Activated CD4-positive, alpha-beta T cell treated with anti-CD3 and anti-CD28 coated beads, Interleukin-2, amount 10 ng/mL, durations not matched to agents 7 days and 5 days (primary cell): ENCODE measurements around the gene MSH5. TPM values are rescaled to one million over a fixed set of nuclear protein-coding genes. Genes with fewer than 3 reads are reported as not detected.

Experiments used
- CTCF ChIA-PET: fragments of 350-600 bp; sonication (Branson Sonifier 250); formaldehyde crosslinking; loops from one replicate; lab custom pipeline; 2021; ENCODE audit warnings: antibody characterized with exemption; lab: Charles Lee
- POLR2A ChIA-PET: fragments of 350-600 bp; sonication (Branson Sonifier 250); formaldehyde crosslinking; loops from one replicate; lab custom pipeline; 2021; ENCODE audit warnings: antibody characterized with exemption; lab: Charles Lee
- DNase-seq: peaks from one replicate; pipeline ENCODE4 v3.0.0-alpha.2; 2020
- H3K27ac Mint-ChIP-seq: one replicate; pipeline ENCODE4 v1.8.0; 2021; ENCODE audit warnings: mild to moderate bottlenecking, moderate library complexity, mixed read lengths
- H3K27me3 Mint-ChIP-seq: one replicate; pipeline ENCODE4 v1.8.0; 2021; ENCODE audit warnings: mixed read lengths
- H3K36me3 Mint-ChIP-seq: one replicate; pipeline ENCODE4 v1.8.0; 2021; ENCODE audit warnings: low read depth, mixed read lengths
- H3K4me1 Mint-ChIP-seq: one replicate; pipeline ENCODE4 v1.8.0; 2021; ENCODE audit warnings: mixed read lengths
- H3K4me3 Mint-ChIP-seq: one replicate; pipeline ENCODE4 v1.8.0; 2021; ENCODE audit warnings: mild to moderate bottlenecking, moderate library complexity, mixed read lengths
- H3K9me3 Mint-ChIP-seq: one replicate; pipeline ENCODE4 v1.8.0; 2021; ENCODE audit warnings: mixed read lengths
- total RNA-seq, 2 experiments: library from RNA; stranded (reverse); gene quantifications; one replicate each; pipeline ENCODE4 v1.2.3, GENCODE V29; 2021

The MSH5 gene
- total RNA-seq, 2 experiments from 2014 or later: 56.1 to 58.0 TPM

- no peak for DNase-seq
- Mint-ChIP-seq H3K27me3 (no peaks in the 10 kb centered on the region), H3K27ac (no peak overlapping the region), H3K36me3 (peaks cover 11% of the 10 kb centered on the region), H3K9me3 (no peaks in the 10 kb centered on the region), H3K4me1 (no peaks in the 10 kb centered on the region), H3K4me3 (no peak overlapping the region)
- ChIA-PET POLR2A (no interaction called here), CTCF (interaction anchor here (0.6 to 2.3 kb wide), 4 partner anchors 13 to 476 kb away, joined by 3 to 8 read pairs (median 4); no protein-coding TSS in a partner anchor)
Measured at GRCh38 chr6:31750411-31751022, 10.7 kb downstream of the MSH5 start.

GRCh38 chr6:31752739-31753319 lies 13.0 kb downstream of the MSH5 start:
- POLR2A ChIA-PET: interaction anchor here (0.6 kb wide), 1 partner anchor 75 kb away, joined by 4 read pairs; no protein-coding TSS in a partner anchor
- no peaks in the 10 kb centered on the region for H3K9me3 Mint-ChIP-seq
- peaks cover 5% of the 10 kb centered on the region for H3K36me3 Mint-ChIP-seq
- H3K27me3 Mint-ChIP-seq: no peaks in the 10 kb centered on the region
- H3K27ac Mint-ChIP-seq: no peak overlapping the region
- no peak for DNase-seq
- H3K4me3 Mint-ChIP-seq: no peak overlapping the region
- no peaks in the 10 kb centered on the region for H3K4me1 Mint-ChIP-seq
- CTCF ChIA-PET: interaction anchor here (0.5 to 1.8 kb wide), 5 partner anchors 18 to 78 kb away, joined by 3 to 10 read pairs (median 4); no protein-coding TSS in a partner anchor

GRCh38 chr6:31758281-31758680 lies 18.5 kb downstream of the MSH5 start:
- CTCF ChIA-PET: interaction anchor here (5.1 kb wide), 1 partner anchor 11 kb away, joined by 30 read pairs; no protein-coding TSS in a partner anchor
- H3K4me3 Mint-ChIP-seq: no peak overlapping the region
- H3K36me3 Mint-ChIP-seq: peaks cover 14% of the 10 kb centered on the region
- no peaks in the 10 kb centered on the region for H3K27me3 Mint-ChIP-seq
- no peaks in the 10 kb centered on the region for H3K9me3 Mint-ChIP-seq
- DNase-seq: no peak
- H3K4me1 Mint-ChIP-seq: peaks cover 8% of the 10 kb centered on the region
- no peak overlapping the region for H3K27ac Mint-ChIP-seq
- POLR2A ChIA-PET: no interaction called here

- CTCF ChIA-PET: interaction anchor here (1.4 to 5.1 kb wide), 3 partner anchors 9 to 21 kb away, joined by 4 to 30 read pairs (median 5); partner anchors contain the start of gene MSH5
- Mint-ChIP-seq H3K27me3 (no peaks in the 10 kb centered on the region), H3K9me3 (no peaks in the 10 kb centered on the region), H3K27ac (no peak overlapping the region), H3K4me1 (peaks cover 18% of the 10 kb centered on the region), H3K4me3 (no peak overlapping the region), H3K36me3 (peaks cover 20% of the 10 kb centered on the region)
- POLR2A ChIA-PET: no interaction called here
- no peak for DNase-seq
Measured at GRCh38 chr6:31760790-31761189, 21.0 kb downstream of the MSH5 start.

- POLR2A ChIA-PET: no interaction called here
- DNase-seq: no peak
- no peak overlapping the region for H3K4me3 Mint-ChIP-seq
- CTCF ChIA-PET: interaction anchor here (1.4 kb wide), 1 partner anchor 22 kb away, joined by 5 read pairs; the partner anchor contains the start of gene MSH5
- H3K9me3 Mint-ChIP-seq: no peaks in the 10 kb centered on the region
- H3K36me3 Mint-ChIP-seq: peaks cover 20% of the 10 kb centered on the region
- H3K27me3 Mint-ChIP-seq: no peaks in the 10 kb centered on the region
- no peak overlapping the region for H3K27ac Mint-ChIP-seq
- H3K4me1 Mint-ChIP-seq: peaks cover 18% of the 10 kb centered on the region
Measured at GRCh38 chr6:31761343-31761742, 21.5 kb downstream of the MSH5 start.

- H3K4me3 Mint-ChIP-seq: no peak within 1 kb of the TSS
- H3K36me3 Mint-ChIP-seq: peaks cover 20% of the 10 kb centered on the region
- CTCF ChIA-PET: interaction anchor here (1.4 kb wide), 1 partner anchor 23 kb away, joined by 5 read pairs; the partner anchor contains the start of gene MSH5
- H3K27me3 Mint-ChIP-seq: no peaks in the 10 kb centered on the region
- DNase-seq: no peak
- H3K4me1 Mint-ChIP-seq: peaks cover 18% of the 10 kb centered on the region
- no peaks in the 10 kb centered on the region for H3K9me3 Mint-ChIP-seq
- H3K27ac Mint-ChIP-seq: peak within 1 kb of the TSS; percentile 76
- POLR2A ChIA-PET: no interaction called here
Measured at GRCh38 chr6:31762356-31762755, 22.6 kb downstream of the MSH5 start, which contains the start of gene SAPCD1. Gene SAPCD1 (plus strand): TSS chr6:31762656. CDS start chr6:31763055, 399 bp downstream.

GRCh38 chr6:31762878-31763618 lies 23.2 kb downstream of the MSH5 start:
- Mint-ChIP-seq H3K27ac (peak overlapping the region; percentile 76), H3K4me1 (peaks cover 21% of the 10 kb centered on the region), H3K4me3 (no peak overlapping the region), H3K36me3 (peaks cover 21% of the 10 kb centered on the region), H3K27me3 (no peaks in the 10 kb centered on the region), H3K9me3 (no peaks in the 10 kb centered on the region)
- DNase-seq: no peak
- POLR2A ChIA-PET: no interaction called here
- CTCF ChIA-PET: interaction anchor here (0.6 kb wide), 1 partner anchor 9 kb away, joined by 4 read pairs; no protein-coding TSS in a partner anchor

DNA sequence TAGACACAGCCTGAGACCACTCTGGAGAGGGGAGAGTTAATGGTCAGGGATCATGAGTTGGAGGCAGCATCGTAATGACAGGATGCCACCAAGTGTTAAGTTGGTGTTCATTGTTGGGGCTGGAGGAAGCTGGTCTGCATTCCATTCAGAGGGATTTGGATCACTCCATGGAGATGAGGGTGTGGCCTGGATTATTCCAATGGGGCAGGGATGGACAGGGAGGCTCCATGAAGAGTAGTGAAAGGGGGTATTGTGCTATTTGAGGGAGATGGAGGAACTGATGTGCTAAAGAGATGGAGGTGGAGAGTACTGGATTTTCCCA lies 23.8 kb downstream of the MSH5 start:
- H3K27ac Mint-ChIP-seq: peak overlapping the region; percentile 76
- ChIA-PET POLR2A (no interaction called here), CTCF (no interaction called here)
- peaks cover 21% of the 10 kb centered on the region for H3K36me3 Mint-ChIP-seq
- no peak for DNase-seq
- no peak overlapping the region for H3K4me3 Mint-ChIP-seq
- no peaks in the 10 kb centered on the region for H3K9me3 Mint-ChIP-seq
- no peaks in the 10 kb centered on the region for H3K27me3 Mint-ChIP-seq
- H3K4me1 Mint-ChIP-seq: peaks cover 26% of the 10 kb centered on the region

GRCh38 chr6:31764198-31764597 lies 24.4 kb downstream of the MSH5 start:
- no peak for DNase-seq
- peak overlapping the region; percentile 76 for H3K27ac Mint-ChIP-seq
- H3K9me3 Mint-ChIP-seq: no peaks in the 10 kb centered on the region
- peaks cover 29% of the 10 kb centered on the region for H3K4me1 Mint-ChIP-seq
- ChIA-PET POLR2A (no interaction called here), CTCF (no interaction called here)
- peaks cover 16% of the 10 kb centered on the region for H3K36me3 Mint-ChIP-seq
- no peak overlapping the region for H3K4me3 Mint-ChIP-seq
- H3K27me3 Mint-ChIP-seq: no peaks in the 10 kb centered on the region

GRCh38 chr6:31765559-31765909 lies 25.7 kb downstream of the MSH5 start:
- no peak for DNase-seq
- H3K9me3 Mint-ChIP-seq: no peaks in the 10 kb centered on the region
- no peak overlapping the region for H3K4me3 Mint-ChIP-seq
- ChIA-PET CTCF (interaction anchor here (1.3 kb wide), 1 partner anchor 9 kb away, joined by 7 read pairs; no protein-coding TSS in a partner anchor), POLR2A (no interaction called here)
- H3K27ac Mint-ChIP-seq: no peak overlapping the region
- H3K27me3 Mint-ChIP-seq: no peaks in the 10 kb centered on the region
- peaks cover 33% of the 10 kb centered on the region for H3K4me1 Mint-ChIP-seq
- H3K36me3 Mint-ChIP-seq: peaks cover 11% of the 10 kb centered on the region

DNA sequence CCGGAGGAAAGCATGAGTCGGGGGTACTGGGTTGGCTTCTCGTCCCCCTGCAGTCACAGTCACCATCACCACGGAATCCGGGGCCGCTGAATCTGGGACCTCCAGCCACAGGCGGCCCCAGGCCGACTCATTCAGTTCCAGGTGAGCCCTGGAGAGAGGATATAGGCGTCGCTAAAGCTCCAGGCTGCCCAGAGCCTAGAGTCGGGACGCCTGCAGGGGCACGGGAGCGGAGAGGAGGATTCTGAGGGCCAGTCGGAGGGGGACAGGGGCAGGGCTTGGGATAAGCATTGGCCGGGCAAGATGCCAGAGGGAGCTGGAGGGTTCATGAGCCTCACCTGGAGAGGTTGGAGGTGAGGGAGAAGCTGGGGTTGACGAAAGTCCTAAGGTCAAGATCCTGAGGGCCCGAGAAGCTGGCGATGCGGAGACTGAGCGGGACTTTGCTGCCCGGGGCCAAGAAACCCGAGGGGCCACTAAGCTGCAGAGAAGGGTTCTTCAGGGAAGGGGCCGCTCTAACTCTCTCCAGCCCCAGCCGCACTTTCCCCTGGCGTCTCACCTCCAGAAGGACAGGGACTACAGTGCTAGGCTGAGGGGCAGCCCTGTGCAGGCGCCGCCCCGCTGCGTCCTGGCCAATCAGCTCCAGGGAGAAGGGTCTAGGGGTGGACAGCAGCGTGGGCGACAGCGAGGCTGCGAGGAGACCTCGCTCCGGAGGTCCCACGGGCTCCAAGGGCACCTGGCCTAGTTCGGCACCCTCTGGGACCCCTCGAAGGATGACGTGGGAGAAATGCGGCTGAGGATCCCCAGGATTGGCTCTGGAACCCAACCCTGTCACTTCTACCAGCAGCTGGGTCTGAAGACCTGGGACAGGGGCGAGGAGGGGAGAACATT lies 26.3 kb downstream of the MSH5 start:
- no peaks in the 10 kb centered on the region for H3K9me3 Mint-ChIP-seq
- no peak for DNase-seq
- H3K4me1 Mint-ChIP-seq: peaks cover 39% of the 10 kb centered on the region
- H3K36me3 Mint-ChIP-seq: peaks cover 11% of the 10 kb centered on the region
- POLR2A ChIA-PET: no interaction called here
- H3K4me3 Mint-ChIP-seq: no peak overlapping the region
- peak overlapping the region; percentile 13 for H3K27ac Mint-ChIP-seq
- CTCF ChIA-PET: interaction anchor here (0.7 to 1.3 kb wide), 2 partner anchors 9 to 45 kb away, joined by 3 to 7 read pairs; no protein-coding TSS in a partner anchor
- no peaks in the 10 kb centered on the region for H3K27me3 Mint-ChIP-seq

DNA sequence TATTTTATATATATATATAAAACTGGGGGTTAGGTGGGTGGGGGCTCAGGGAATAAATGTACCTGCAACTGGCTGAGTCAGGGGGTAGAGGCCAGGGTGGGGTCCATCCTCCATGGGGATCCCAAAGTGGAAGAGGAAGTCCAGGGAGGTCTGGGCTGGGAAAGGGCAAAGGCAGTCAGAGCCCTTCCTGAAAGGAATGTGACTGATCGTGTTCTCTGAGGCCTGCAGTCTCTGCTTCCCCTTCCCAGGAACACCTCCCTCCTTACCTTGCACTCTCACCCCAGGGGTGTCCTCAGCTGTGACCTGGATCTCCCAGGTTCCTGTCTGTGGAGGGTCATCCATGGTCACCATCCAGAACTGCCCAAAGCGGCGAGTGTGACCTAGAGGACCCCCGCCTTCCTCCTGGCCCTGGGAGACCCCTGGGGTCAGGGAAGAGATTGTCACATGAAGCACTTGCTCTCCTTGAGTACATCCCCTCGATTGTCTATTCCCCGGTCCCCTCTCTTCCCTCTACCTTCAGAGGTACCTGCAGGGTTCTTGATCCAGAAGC lies 27.4 kb downstream of the MSH5 start:
- Mint-ChIP-seq H3K4me1 (peaks cover 46% of the 10 kb centered on the region), H3K4me3 (no peak overlapping the region), H3K27me3 (no peaks in the 10 kb centered on the region), H3K9me3 (no peaks in the 10 kb centered on the region), H3K27ac (no peak overlapping the region), H3K36me3 (peaks cover 8% of the 10 kb centered on the region)
- POLR2A ChIA-PET: no interaction called here
- CTCF ChIA-PET: interaction anchor here (0.5 kb wide), 1 partner anchor 11 kb away, joined by 4 read pairs; no protein-coding TSS in a partner anchor
- no peak for DNase-seq
